ENCODE measurements around the gene LRP1-AS. TPM values are rescaled to one million over a fixed set of nuclear protein-coding genes. Genes with fewer than 3 reads are reported as not detected.

Gene LRP1-AS
- total RNA-seq (2021; ENCODE audit: unreplicated experiment) (not detected), Bru-seq, nascent RNA (not detected), BruChase-seq, experiment 1, labeled RNA remaining after a 2-hour chase (not detected), BruChase-seq, experiment 2, labeled RNA remaining after a 6-hour chase (not detected)
- polyA plus RNA-seq (2012; ENCODE audit: insufficient read length), result not detected
- long read RNA-seq, result 0 reads

GRCh38 chr12:57146961-57147944 is at the start of gene LRP1-AS:
TSS of gene LRP1-AS (minus strand) at chr12:57147619.
- ATAC-seq, result no peak
- BruUV-seq (replicated peaks), result no TSS peak
- no peak within 1 kb of the TSS for H3K27ac ChIP-seq (ENCODE audit: low read length)
- in situ Hi-C loops (cut with HindIII; ENCODE audit: low pct_unique_long_range_greater_than_20kb, low sequenced_read_pairs), result no loop called here
- no peaks in the 10 kb centered on the region for H3K36me3 ChIP-seq (ENCODE audit: control insufficient read depth, insufficient read depth, low read length)
- no peak within 1 kb of the TSS for H3K4me3 ChIP-seq (ENCODE audit: low read depth in 2 of 2, low read length in 2 of 2)
- no peak for DNase-seq (ENCODE audit: low read depth, low spot score)
- no peaks in the 10 kb centered on the region for H3K9me3 ChIP-seq (ENCODE audit: control insufficient read depth, insufficient read depth, low read depth, low read length)
- ChIA-PET CTCF (interaction anchor here (0.6 kb wide), 4 partner anchors 14 to 471 kb away, joined by 3 to 7 read pairs (median 4); no protein-coding TSS in a partner anchor), POLR2A (no interaction called here)
- intact Hi-C loops (cut with micrococcal nuclease; ENCODE audit: unreplicated experiment), result no loop called here
- TF ChIP-seq POLR2AphosphoS5 (IDR thresholded peaks at IDR 0.05; ENCODE audit: low read depth, low read length), result no peak
- TF ChIP-seq CTCF (IDR thresholded peaks at IDR 0.05), result no peak
- no peak for TF ChIP-seq TCF7L2 (IDR thresholded peaks at IDR 0.05; ENCODE audit: low read depth, low read length)
- TF ChIP-seq REST (IDR thresholded peaks at IDR 0.05; ENCODE audit: insufficient read depth in 1 of 2, low read depth in 2 of 2, low read length in 1 of 2), result no peak
- no peak for TF ChIP-seq SIN3A (IDR thresholded peaks at IDR 0.05; ENCODE audit: borderline replicate concordance, insufficient read depth, low read depth, low read length)
- H3K4me1 ChIP-seq (ENCODE audit: control insufficient read depth, insufficient read depth, low read length), result no peaks in the 10 kb centered on the region
- H3K27me3 ChIP-seq (ENCODE audit: control insufficient read depth, insufficient read depth, low read length), result no peaks in the 10 kb centered on the region

GRCh38 chr12:57196956-57197355 is 49.5 kb upstream of the LRP1-AS start:
- no peaks in the 10 kb centered on the region for H3K27me3 ChIP-seq (ENCODE audit: control insufficient read depth, insufficient read depth, low read length)
- TF ChIP-seq CTCF (IDR thresholded peaks at IDR 0.05), result no peak
- no peak for TF ChIP-seq REST (IDR thresholded peaks at IDR 0.05; ENCODE audit: insufficient read depth in 1 of 2, low read depth in 2 of 2, low read length in 1 of 2)
- no peak for TF ChIP-seq POLR2AphosphoS5 (IDR thresholded peaks at IDR 0.05; ENCODE audit: low read depth, low read length)
- TF ChIP-seq TCF7L2 (IDR thresholded peaks at IDR 0.05; ENCODE audit: low read depth, low read length), result no peak
- no peak for TF ChIP-seq SIN3A (IDR thresholded peaks at IDR 0.05; ENCODE audit: borderline replicate concordance, insufficient read depth, low read depth, low read length)
- no peak for DNase-seq (ENCODE audit: low read depth, low spot score)
- in situ Hi-C loops (cut with HindIII; ENCODE audit: low pct_unique_long_range_greater_than_20kb, low sequenced_read_pairs), result no loop called here
- no TSS peak for BruUV-seq (replicated peaks)
- ATAC-seq, result no peak
- no peak overlapping the region for H3K27ac ChIP-seq (ENCODE audit: low read length)
- H3K36me3 ChIP-seq (ENCODE audit: control insufficient read depth, insufficient read depth, low read length), result no peaks in the 10 kb centered on the region
- intact Hi-C loops (cut with micrococcal nuclease; ENCODE audit: unreplicated experiment), result no loop called here
- H3K9me3 ChIP-seq (ENCODE audit: control insufficient read depth, insufficient read depth, low read depth, low read length), result no peaks in the 10 kb centered on the region
- CTCF ChIA-PET, result no interaction called here
- POLR2A ChIA-PET, result no interaction called here
- no peak overlapping the region for H3K4me3 ChIP-seq (ENCODE audit: low read depth in 2 of 2, low read length in 2 of 2)
- H3K4me1 ChIP-seq (ENCODE audit: control insufficient read depth, insufficient read depth, low read length), result no peaks in the 10 kb centered on the region
